Breast epithelium (tissue), 4 donors: ENCODE measurements around the gene ASCC3. TPM values are rescaled to one million over a fixed set of nuclear protein-coding genes. Genes with fewer than 3 reads are reported as not detected.
A peak's percentile ranks its signal among the peaks of the same experiment; 100 is the strongest.

Experiments used
- DNase-seq, 2 donors: peaks; one replicate each; pipeline ENCODE4 v3.0.0-alpha.2; 2019; ENCODE audit warnings: low spot score in 2 of 2
- H3K27ac ChIP-seq, 2 donors: fragments of 200-600 bp; sonication (generic) in 1 of 2; one replicate each; pipeline ENCODE4 v1.5.1; 2016 to 2019; ENCODE audit warnings: mild to moderate bottlenecking in 1 of 2
- H3K27me3 ChIP-seq, 2 donors: fragments of 200-600 bp; sonication (generic) in 1 of 2; one replicate each; pipeline versions ENCODE4 v1.5.1 to v1.6.0; 2017 to 2019; ENCODE audit warnings: control low read depth in 1 of 2, mild to moderate bottlenecking in 1 of 2
- H3K36me3 ChIP-seq: fragments of 200-600 bp; one replicate; pipeline ENCODE4 v1.5.1; 2019
- H3K4me1 ChIP-seq, 2 donors: fragments of 200-600 bp; sonication (generic); one replicate each; pipeline ENCODE4 v1.5.1; 2016 to 2019; ENCODE audit warnings: control low read depth in 1 of 2
- H3K4me3 ChIP-seq, 3 donors: fragments of 200-600 bp; sonication (generic); 1 replicate in 2 of 3; 2 replicates in 1 of 3; pipeline ENCODE4 v1.5.1; 2016 to 2019; ENCODE audit warnings: mild to moderate bottlenecking in 3 of 3, moderate library complexity in 2 of 3
- H3K9me3 ChIP-seq, 2 donors: fragments of 200-600 bp; sonication (generic) in 1 of 2; one replicate each; pipeline ENCODE4 v1.5.1; 2016 to 2019; ENCODE audit warnings: control low read depth in 1 of 2
- CTCF ChIP-seq, 3 donors: fragments of 450-650 bp; IDR thresholded peaks; one replicate each; pipeline ENCODE4 v1.5.1; 2016 to 2017; ENCODE audit warnings: antibody characterized with exemption in 3 of 3, mild to moderate bottlenecking in 3 of 3, moderate library complexity in 3 of 3
- POLR2A ChIP-seq: fragments of 450-650 bp; IDR thresholded peaks from one replicate; pipeline ENCODE4 v1.6.1; 2016; ENCODE audit warnings: antibody characterized with exemption, mild to moderate bottlenecking, moderate library complexity
- POLR2AphosphoS5 ChIP-seq, 3 donors: sonication (generic); formaldehyde crosslinking; IDR thresholded peaks; one replicate each; pipeline ENCODE4 v1.6.1; 2017; ENCODE audit warnings: antibody characterized with exemption in 3 of 3
- intact Hi-C: fragments of 100-400 bp; cut with DNase I; formaldehyde crosslinking; loops from one replicate; pipeline ENCODE4 v1.15.1; 2023; ENCODE audit warnings: low total_unique reads
- total RNA-seq, 3 donors: library from RNA; depleted of rRNA; stranded (reverse); fragments of >200 nt; gene quantifications; one replicate each; pipeline ENCODE4 v1.1.0, GENCODE V29; 2016

Gene ASCC3
- total RNA-seq, 3 donors from 2014 or later, result 23.5 to 49.3 (median 44.6) TPM

GRCh38 chr6:100482698-100483097 is 398.4 kb downstream of the ASCC3 start:
- no peak overlapping the region for H3K4me3 ChIP-seq
- no peak for DNase-seq
- intact Hi-C loops, result no loop called here
- H3K27me3 ChIP-seq, result no peaks in the 10 kb centered on the region
- H3K36me3 ChIP-seq, result no peaks in the 10 kb centered on the region
- H3K27ac ChIP-seq, result no peak overlapping the region
- TF ChIP-seq POLR2A (no peak), POLR2AphosphoS5 (IDR thresholded peaks at IDR 0.05) (no peak), CTCF (IDR thresholded peaks at IDR 0.05) (no peak)
- no peaks in the 10 kb centered on the region for H3K9me3 ChIP-seq
- H3K4me1 ChIP-seq, result no peaks in the 10 kb centered on the region

GRCh38 chr6:100479179-100480035 is 401.7 kb downstream of the ASCC3 start:
- no peak overlapping the region for H3K27ac ChIP-seq
- peaks cover 0 to 6% of the 10 kb centered on the region in 2 donors for H3K27me3 ChIP-seq
- no peaks in the 10 kb centered on the region for H3K9me3 ChIP-seq
- peak; percentile 49 to 66 (median 61) for TF ChIP-seq CTCF (IDR thresholded peaks at IDR 0.05)
- no peak for TF ChIP-seq POLR2A
- no peak for TF ChIP-seq POLR2AphosphoS5 (IDR thresholded peaks at IDR 0.05)
- no peak for DNase-seq
- no peaks in the 10 kb centered on the region for H3K4me1 ChIP-seq
- intact Hi-C loops, result no loop called here
- H3K4me3 ChIP-seq, result no peak overlapping the region
- no peaks in the 10 kb centered on the region for H3K36me3 ChIP-seq

- Histone ChIP-seq H3K4me1 (no peaks in the 10 kb centered on the region), H3K27ac (no peak overlapping the region), H3K9me3 (no peaks in the 10 kb centered on the region), H3K4me3 (no peak overlapping the region), H3K27me3 (peaks cover 0 to 24% of the 10 kb centered on the region in 2 donors), H3K36me3 (no peaks in the 10 kb centered on the region)
- intact Hi-C loops, result no loop called here
- TF ChIP-seq CTCF (IDR thresholded peaks at IDR 0.05), result no peak
- TF ChIP-seq POLR2AphosphoS5 (IDR thresholded peaks at IDR 0.05), result no peak
- TF ChIP-seq POLR2A, result no peak
- DNase-seq, result no peak
Measured at GRCh38 chr6:100475554-100476320, 405.4 kb downstream of the ASCC3 start.

GRCh38 chr6:100473182-100473581 is 407.9 kb downstream of the ASCC3 start:
- DNase-seq, result no peak
- no peak overlapping the region for H3K27ac ChIP-seq
- no peak overlapping the region for H3K4me3 ChIP-seq
- no peaks in the 10 kb centered on the region for H3K36me3 ChIP-seq
- TF ChIP-seq POLR2AphosphoS5 (IDR thresholded peaks at IDR 0.05) (no peak), CTCF (IDR thresholded peaks at IDR 0.05) (no peak), POLR2A (no peak)
- peaks cover 0 to 50% of the 10 kb centered on the region in 2 donors for H3K27me3 ChIP-seq
- H3K4me1 ChIP-seq, result no peaks in the 10 kb centered on the region
- no peaks in the 10 kb centered on the region for H3K9me3 ChIP-seq
- intact Hi-C loops, result no loop called here

- no peak overlapping the region for H3K27ac ChIP-seq
- no peak overlapping the region for H3K4me3 ChIP-seq
- no peaks in the 10 kb centered on the region for H3K9me3 ChIP-seq
- H3K4me1 ChIP-seq, result no peaks in the 10 kb centered on the region
- TF ChIP-seq POLR2A, result no peak
- no peak for TF ChIP-seq CTCF (IDR thresholded peaks at IDR 0.05)
- TF ChIP-seq POLR2AphosphoS5 (IDR thresholded peaks at IDR 0.05), result no peak
- no peaks in the 10 kb centered on the region for H3K36me3 ChIP-seq
- no peak for DNase-seq
- peaks cover 0 to 55% of the 10 kb centered on the region in 2 donors for H3K27me3 ChIP-seq
- intact Hi-C loops, result no loop called here
Measured at GRCh38 chr6:100472674-100473073, 408.5 kb downstream of the ASCC3 start.
